HG03159 (cell line): ENCODE measurements around the gene SLC25A41.

Experiments used
- ATAC-seq: cut with Tn5 transposase; IDR thresholded peaks from one replicate; pipeline ENCODE4 v1.9.1; 2021; ENCODE audit warnings: mild to moderate bottlenecking, moderate library complexity; ENCODE audit not compliant: unreplicated experiment

Gene SLC25A41

GRCh38 chr19:6433663-6434062, at the start of gene SLC25A41:
TSS of gene SLC25A41 (minus strand) at chr19:6433763. CDS start at chr19:6433693, 70 bp downstream.
- no peak for ATAC-seq

- no peak for ATAC-seq
These were observed 49.7 kb upstream of the SLC25A41 start for GRCh38 chr19:6483235-6483634.

- ATAC-seq = no peak
These were observed 48.8 kb upstream of the SLC25A41 start for GRCh38 chr19:6482343-6482686.

GRCh38 chr19:6481541-6482342, 48.2 kb upstream of the SLC25A41 start, which contains the start of gene DENND1C:
TSS of gene DENND1C (minus strand) at chr19:6481787. CDS start at chr19:6481695, 92 bp downstream.
- peak; percentile 64 for ATAC-seq

- ATAC-seq = no peak
These were observed 47.4 kb upstream of the SLC25A41 start for GRCh38 chr19:6480848-6481415.

- ATAC-seq = no peak
These were observed 46.4 kb upstream of the SLC25A41 start for GRCh38 chr19:6479836-6480398.

GRCh38 chr19:6478815-6479214, 45.3 kb upstream of the SLC25A41 start:
- no peak for ATAC-seq

- no peak for ATAC-seq
These were observed 43.4 kb upstream of the SLC25A41 start for GRCh38 chr19:6476896-6477431.

GRCh38 chr19:6476155-6476895, 42.8 kb upstream of the SLC25A41 start:
- ATAC-seq = no peak

- ATAC-seq = no peak
These were observed 42.0 kb upstream of the SLC25A41 start for GRCh38 chr19:6475321-6476108.

- no peak for ATAC-seq
These were observed 40.1 kb upstream of the SLC25A41 start for GRCh38 chr19:6473647-6474046.

GRCh38 chr19:6472713-6473112, 39.1 kb upstream of the SLC25A41 start:
- no peak for ATAC-seq

- ATAC-seq = no peak
These were observed 37.5 kb upstream of the SLC25A41 start for GRCh38 chr19:6471076-6471475.

GRCh38 chr19:6470173-6470572, 36.6 kb upstream of the SLC25A41 start:
- ATAC-seq = no peak

- no peak for ATAC-seq
These were observed 33.8 kb upstream of the SLC25A41 start for GRCh38 chr19:6467384-6467783.

- no peak for ATAC-seq
These were observed 33.1 kb upstream of the SLC25A41 start for GRCh38 chr19:6466526-6467248.

- no peak for ATAC-seq
These were observed 32.1 kb upstream of the SLC25A41 start for GRCh38 chr19:6465663-6466062.

- no peak for ATAC-seq
These were observed 31.4 kb upstream of the SLC25A41 start for GRCh38 chr19:6465006-6465405.

- ATAC-seq = no peak
These were observed 30.7 kb upstream of the SLC25A41 start, which contains the start of gene CRB3 for GRCh38 chr19:6464070-6464873. TSS of gene CRB3 (plus strand) at chr19:6464271. CDS start at chr19:6464702, 431 bp downstream.
